ENCODE results near the gene SMTNL2.

SMTNL2 gene

GRCh38 chr17:4632581-4632920 lies 48.2 kb downstream of the SMTNL2 start:
- TF ChIP-seq, protein P1, sequence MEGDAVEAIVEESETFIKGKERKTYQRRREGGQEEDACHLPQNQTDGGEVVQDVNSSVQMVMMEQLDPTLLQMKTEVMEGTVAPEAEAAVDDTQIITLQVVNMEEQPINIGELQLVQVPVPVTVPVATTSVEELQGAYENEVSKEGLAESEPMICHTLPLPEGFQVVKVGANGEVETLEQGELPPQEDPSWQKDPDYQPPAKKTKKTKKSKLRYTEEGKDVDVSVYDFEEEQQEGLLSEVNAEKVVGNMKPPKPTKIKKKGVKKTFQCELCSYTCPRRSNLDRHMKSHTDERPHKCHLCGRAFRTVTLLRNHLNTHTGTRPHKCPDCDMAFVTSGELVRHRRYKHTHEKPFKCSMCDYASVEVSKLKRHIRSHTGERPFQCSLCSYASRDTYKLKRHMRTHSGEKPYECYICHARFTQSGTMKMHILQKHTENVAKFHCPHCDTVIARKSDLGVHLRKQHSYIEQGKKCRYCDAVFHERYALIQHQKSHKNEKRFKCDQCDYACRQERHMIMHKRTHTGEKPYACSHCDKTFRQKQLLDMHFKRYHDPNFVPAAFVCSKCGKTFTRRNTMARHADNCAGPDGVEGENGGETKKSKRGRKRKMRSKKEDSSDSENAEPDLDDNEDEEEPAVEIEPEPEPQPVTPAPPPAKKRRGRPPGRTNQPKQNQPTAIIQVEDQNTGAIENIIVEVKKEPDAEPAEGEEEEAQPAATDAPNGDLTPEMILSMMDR (IDR thresholded peaks at IDR 0.05), result no peak

DNA sequence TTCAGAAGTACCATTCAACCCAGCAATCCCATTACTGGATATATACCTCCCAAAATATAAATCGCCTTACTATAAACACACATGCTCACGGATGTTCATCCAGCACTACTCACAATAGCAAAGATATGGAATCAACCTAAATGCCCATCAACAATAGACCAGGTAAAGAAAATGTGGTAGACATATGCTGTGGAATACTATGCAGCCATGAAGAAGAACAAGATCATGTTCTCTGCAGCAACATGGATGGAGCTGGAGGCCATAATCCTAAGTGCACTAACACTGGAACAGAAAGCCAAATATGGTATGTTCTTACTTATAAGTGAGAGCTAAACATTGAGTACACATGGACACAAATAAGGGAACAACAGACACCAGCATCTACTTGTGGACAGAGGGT lies 49.3 kb downstream of the SMTNL2 start:
- TF ChIP-seq, protein P1 (IDR thresholded peaks at IDR 0.05), result no peak

DNA sequence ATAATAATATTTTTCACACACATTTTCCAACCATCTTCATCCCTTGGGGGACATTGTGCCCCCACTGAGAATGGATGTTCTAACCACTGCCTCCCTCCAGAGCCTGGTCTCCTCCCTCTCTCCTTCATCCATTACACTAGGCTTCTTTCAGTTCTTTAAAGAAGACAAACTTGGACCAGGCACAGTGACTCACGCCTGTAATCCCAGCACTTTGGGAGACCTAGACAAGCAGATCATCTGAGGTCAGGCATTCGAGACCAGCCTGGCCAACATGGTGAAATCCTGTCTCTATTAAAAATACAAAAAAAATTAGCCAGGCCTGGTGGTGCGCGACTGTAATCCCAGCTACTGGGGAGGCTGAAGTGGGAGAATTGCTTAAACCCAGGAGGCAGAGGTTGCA lies 50.6 kb downstream of the SMTNL2 start:
- TF ChIP-seq, protein P1 (IDR thresholded peaks at IDR 0.05), result no peak

DNA sequence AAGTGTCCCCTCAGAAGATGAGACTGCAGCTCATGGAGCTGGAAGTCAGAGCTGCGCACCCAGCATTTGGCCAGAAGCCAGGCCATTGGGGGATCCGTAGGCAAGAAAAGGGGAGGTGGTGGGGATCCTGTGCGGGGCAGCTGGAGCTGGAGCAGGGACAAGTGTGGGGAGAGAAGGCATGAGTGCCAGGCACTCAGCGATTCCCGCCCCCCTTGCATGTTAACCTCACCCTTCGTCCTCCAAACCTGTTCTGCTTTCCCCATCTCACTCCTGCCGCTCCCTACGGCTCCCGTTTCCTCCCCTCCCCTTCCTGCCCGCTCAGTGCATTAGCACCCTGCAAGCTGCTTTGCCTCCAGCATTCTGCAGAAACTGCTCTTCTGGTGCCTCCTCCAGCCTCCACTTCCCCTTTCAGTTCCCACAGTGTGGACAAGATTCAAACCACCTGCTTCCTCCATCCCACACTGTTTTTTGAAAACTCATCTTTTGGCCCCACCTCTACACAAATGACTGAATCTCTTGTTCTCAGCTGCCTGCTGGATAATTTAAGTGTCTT lies 51.6 kb downstream of the SMTNL2 start:
- TF ChIP-seq, protein P1 (IDR thresholded peaks at IDR 0.05), result no peak

DNA sequence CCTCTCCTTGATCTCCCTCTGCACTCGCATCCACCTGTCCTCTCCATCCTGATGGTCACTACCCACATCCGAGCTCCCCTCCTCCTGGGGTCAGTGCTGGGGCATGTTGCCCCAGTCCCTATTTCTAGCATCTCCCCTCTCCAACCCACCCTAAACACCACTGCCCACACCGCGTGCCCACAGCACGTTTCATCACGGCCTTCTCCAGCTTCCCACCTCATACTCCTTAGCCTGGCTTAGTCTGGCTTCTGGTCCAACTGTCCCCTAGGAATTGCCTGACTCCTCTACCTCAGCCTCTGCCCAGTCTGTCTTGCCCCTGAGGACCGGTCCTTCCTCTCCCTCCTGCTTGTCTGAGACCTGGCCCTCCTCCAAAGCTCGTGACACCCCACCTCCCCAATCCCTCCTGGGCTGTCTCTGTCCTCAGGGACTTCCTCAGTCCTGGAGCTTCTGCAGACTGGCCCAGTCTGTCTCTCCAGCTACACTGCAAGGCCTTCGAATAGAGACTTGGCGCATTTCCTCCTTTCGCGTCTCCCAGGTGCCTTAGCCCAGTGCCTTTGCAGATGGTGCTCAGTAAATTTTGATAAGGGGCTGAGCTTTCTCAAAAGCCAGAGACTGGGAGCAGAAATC lies 52.3 kb downstream of the SMTNL2 start:
- TF ChIP-seq, protein P1 (IDR thresholded peaks at IDR 0.05), result no peak

DNA sequence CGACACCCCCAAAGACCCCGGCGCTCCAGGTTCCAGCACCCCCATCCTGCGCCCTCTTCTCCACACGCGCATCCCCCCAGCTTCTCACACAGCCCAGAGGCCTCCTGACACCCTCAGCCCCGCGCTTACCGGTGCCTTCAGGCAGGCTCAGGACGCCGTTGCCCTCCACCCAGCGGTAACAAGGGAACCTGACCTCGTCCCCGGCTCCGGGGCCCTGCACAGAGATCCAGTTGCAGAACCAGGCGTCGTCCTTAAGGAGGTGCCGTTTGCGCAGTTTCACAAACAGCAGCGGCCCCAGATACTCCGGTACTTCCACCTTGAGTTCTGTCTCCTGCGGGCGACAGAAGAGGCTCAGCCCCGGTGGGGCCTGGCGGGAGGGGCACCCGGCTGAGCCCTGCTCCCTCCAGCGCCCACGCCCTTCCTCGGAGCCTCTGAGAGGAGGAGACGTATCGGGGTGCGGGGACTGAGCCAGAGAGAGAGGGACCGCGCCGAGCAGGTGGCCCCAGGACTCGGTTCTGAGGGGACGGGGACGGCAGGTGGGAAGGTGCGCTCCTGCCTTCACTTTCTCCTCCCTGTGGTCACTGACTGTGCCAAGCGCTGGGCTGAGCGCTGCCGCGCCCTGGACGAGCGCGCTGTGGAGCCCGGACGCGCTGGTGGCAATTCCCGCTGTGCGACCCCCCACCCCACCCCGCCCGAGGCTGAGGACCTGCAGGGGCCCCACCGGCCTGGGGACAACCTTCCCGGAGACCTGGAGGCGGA lies 55.2 kb downstream of the SMTNL2 start:
- TF ChIP-seq, protein P1 (IDR thresholded peaks at IDR 0.05), result peak; percentile 38; the same call in 1 of the 2 replicates

- TF ChIP-seq, protein P1 (IDR thresholded peaks at IDR 0.05), result no peak
Measured at GRCh38 chr17:4641297-4642195, 57.2 kb downstream of the SMTNL2 start, which contains the start of gene ALOX15. TSS of gene ALOX15 (minus strand) at chr17:4641678. CDS start at chr17:4641651, 27 bp downstream.
